SK-N-SH (cell line): ENCODE measurements around the gene LMBR1L.

Experiments used
- CHD2 ChIP-seq: fragments of 150-350 bp; IDR thresholded peaks from 2 replicates; pipeline ENCODE4 v1.6.1; 2018; ENCODE audit warnings: low read length; ENCODE audit not compliant: partially characterized antibody
- CTCF ChIP-seq: fragments of 200-600 bp; sonication (generic); IDR thresholded peaks from 2 replicates; pipeline ENCODE4 v1.6.1; 2017; ENCODE audit warnings: antibody characterized with exemption, mild to moderate bottlenecking, moderate library complexity
- MAX ChIP-seq: IDR thresholded peaks from 2 replicates; pipeline ENCODE4 v1.4.0; 2012; ENCODE audit warnings: low read depth
- NRF1 ChIP-seq: IDR thresholded peaks from 2 replicates; pipeline ENCODE4 v1.6.1; 2012; ENCODE audit warnings: low read depth, mild to moderate bottlenecking, low read length
- POLR2AphosphoS5 ChIP-seq: IDR thresholded peaks from 2 replicates; pipeline ENCODE4 v1.6.1; 2012; ENCODE audit warnings: low read depth, low read length
- RFX5 ChIP-seq: IDR thresholded peaks from 2 replicates; pipeline ENCODE4 v1.6.1; 2012; ENCODE audit warnings: mild to moderate bottlenecking, improper control_type of control experiment, low read length
- RXRA ChIP-seq: IDR thresholded peaks from 2 replicates; pipeline ENCODE4 v1.4.0; 2012; ENCODE audit warnings: low read depth, mild to moderate bottlenecking, borderline replicate concordance
- TAF1 ChIP-seq: IDR thresholded peaks from 2 replicates; pipeline ENCODE4 v1.6.1; 2012; ENCODE audit warnings: low read depth, mild to moderate bottlenecking, low read length, moderate library complexity, borderline replicate concordance
- TEAD4 ChIP-seq: IDR thresholded peaks from 2 replicates; pipeline ENCODE4 v1.4.0; 2012; ENCODE audit warnings: mild to moderate bottlenecking, borderline replicate concordance; ENCODE audit not compliant: insufficient read depth
- USF1 ChIP-seq: IDR thresholded peaks from 2 replicates; pipeline ENCODE4 v1.4.0; 2012; ENCODE audit warnings: low read depth, borderline replicate concordance
- USF2 ChIP-seq: fragments of 150-350 bp; IDR thresholded peaks from 2 replicates; pipeline ENCODE4 v1.6.1; 2017; ENCODE audit warnings: antibody characterized with exemption, low read length, low read depth, borderline replicate concordance
- ZBTB33 ChIP-seq: IDR thresholded peaks from 2 replicates; pipeline ENCODE4 v1.4.0; 2012; ENCODE audit warnings: low read depth, borderline replicate concordance

- TF ChIP-seq CTCF (no peak), CHD2 (no peak), POLR2AphosphoS5 (no peak), NRF1 (no peak), TAF1 (no peak), TEAD4 (no peak), RFX5 (no peak), MAX (no peak), ZBTB33 (no peak), USF1 (no peak), RXRA (no peak), USF2 (no peak)
These were observed 5.8 kb downstream of the LMBR1L start for GRCh38 chr12:49104822-49105221.
